ENCODE results near the gene CLCNKA. TPM values are rescaled to one million over a fixed set of nuclear protein-coding genes. Genes with fewer than 3 reads are reported as not detected.
"Not testable (repeated sequence)": the region's sequence is repeated elsewhere in the genome, so short reads cannot be mapped to it uniquely, and the experiment has no call there.

The CLCNKA gene
- total and polyA plus RNA-seq, 8 donors: 0.12 to 1.4 (median 0.84) TPM

DNA sequence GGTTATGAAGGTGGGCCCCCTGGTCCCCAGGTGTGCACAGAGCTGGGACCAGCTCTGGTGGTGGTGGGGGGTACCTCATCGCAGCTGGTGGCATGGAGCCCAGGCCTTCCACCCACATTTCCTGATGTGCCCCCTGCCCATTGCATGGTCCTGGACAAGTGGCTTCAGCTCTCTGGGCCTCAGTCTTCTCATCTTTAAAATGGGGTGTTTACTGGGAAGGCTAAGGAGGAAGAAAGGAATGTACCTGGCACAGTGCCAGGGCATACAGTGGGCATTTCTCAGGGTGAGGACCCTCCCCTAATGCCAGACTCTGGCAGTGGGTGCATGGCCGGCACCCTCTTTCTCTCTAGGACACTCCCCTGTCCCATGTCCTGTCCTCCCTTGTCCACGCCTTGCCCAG lies 29.2 kb downstream of the CLCNKA start:
- H3K27ac ChIP-seq: no peak overlapping the region
- H3K36me3 ChIP-seq: no peaks in the 10 kb centered on the region
- DNase-seq (no peak), ATAC-seq (no peak)
- no peaks in the 10 kb centered on the region for H3K9me3 ChIP-seq
- peaks cover 0 to 9% of the 10 kb centered on the region in 2 donors for H3K27me3 ChIP-seq
- no peak overlapping the region for H3K4me3 ChIP-seq
- TF ChIP-seq, protein P1, sequence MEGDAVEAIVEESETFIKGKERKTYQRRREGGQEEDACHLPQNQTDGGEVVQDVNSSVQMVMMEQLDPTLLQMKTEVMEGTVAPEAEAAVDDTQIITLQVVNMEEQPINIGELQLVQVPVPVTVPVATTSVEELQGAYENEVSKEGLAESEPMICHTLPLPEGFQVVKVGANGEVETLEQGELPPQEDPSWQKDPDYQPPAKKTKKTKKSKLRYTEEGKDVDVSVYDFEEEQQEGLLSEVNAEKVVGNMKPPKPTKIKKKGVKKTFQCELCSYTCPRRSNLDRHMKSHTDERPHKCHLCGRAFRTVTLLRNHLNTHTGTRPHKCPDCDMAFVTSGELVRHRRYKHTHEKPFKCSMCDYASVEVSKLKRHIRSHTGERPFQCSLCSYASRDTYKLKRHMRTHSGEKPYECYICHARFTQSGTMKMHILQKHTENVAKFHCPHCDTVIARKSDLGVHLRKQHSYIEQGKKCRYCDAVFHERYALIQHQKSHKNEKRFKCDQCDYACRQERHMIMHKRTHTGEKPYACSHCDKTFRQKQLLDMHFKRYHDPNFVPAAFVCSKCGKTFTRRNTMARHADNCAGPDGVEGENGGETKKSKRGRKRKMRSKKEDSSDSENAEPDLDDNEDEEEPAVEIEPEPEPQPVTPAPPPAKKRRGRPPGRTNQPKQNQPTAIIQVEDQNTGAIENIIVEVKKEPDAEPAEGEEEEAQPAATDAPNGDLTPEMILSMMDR (IDR thresholded peaks at IDR 0.05): no peak
- peaks cover 0 to 4% of the 10 kb centered on the region in 2 donors for H3K4me1 ChIP-seq
- intact Hi-C loops (cut with DNase I): no loop called here

DNA sequence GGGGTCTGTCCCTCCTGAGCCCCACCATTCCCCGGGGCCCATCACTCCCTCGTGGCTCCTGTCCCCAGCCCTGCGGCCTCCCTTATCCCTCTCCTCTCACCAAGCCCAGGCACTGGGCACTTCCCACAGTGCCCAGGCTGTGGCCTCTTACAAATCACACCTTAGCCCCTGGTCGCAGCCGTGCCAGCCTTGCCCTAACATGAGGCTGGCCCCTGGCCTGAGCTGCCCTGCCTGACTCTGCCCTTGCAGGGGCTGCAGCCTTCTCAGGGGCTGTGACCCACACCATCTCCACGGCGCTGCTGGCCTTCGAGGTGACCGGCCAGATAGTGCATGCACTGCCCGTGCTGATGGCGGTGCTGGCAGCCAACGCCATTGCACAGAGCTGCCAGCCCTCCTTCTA lies 30.1 kb downstream of the CLCNKA start:
- intact Hi-C loops (cut with DNase I): not testable (repeated sequence)

DNA sequence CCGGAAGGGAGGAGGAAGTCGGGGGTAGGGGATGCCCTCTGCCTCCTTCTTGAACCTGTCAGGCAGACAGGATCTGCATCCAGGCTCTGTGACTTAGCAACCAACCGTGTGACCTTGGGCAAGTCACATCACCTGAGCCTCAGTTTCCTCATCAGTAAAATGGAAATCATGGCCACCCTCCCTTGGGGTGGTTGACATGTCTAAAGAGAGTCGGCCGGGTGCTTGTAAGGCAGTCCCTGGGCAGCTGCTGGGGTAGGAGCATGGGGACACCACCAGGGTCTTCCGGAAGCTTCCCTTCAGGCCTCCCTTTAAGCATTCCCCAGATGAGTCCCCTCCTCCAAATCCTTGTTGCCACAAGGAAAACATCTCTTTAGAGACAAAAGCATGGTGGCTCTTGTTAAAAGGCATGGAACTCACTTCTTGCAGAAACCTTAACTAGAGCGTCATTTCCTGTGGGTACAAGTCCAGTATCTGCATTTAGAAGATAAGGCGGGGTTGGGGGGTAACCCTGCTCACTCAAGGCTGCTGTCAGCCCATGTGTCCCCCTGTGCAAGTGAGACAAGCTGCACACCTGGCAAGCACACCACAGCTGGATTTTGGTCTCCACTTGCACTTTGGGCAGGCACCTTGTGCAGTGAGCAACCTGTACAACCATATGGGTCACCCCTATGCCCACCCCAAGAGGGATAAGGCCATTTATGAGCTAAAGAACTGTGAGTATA lies 32.1 kb downstream of the CLCNKA start:
- no peaks in the 10 kb centered on the region for H3K9me3 ChIP-seq
- no peak overlapping the region for H3K4me3 ChIP-seq
- intact Hi-C loops (cut with DNase I): no loop called here
- peaks cover 0 to 6% of the 10 kb centered on the region in 2 donors for H3K4me1 ChIP-seq
- H3K36me3 ChIP-seq: no peaks in the 10 kb centered on the region
- no peak for ATAC-seq
- TF ChIP-seq, protein P1 (IDR thresholded peaks at IDR 0.05): no peak
- no peak for DNase-seq
- peaks cover 0 to 3% of the 10 kb centered on the region in 2 donors for H3K27me3 ChIP-seq
- no peak overlapping the region for H3K27ac ChIP-seq

More for the DNA sequence above, 30.1 kb downstream of the CLCNKA start:
- not testable (repeated sequence) for H3K27me3 ChIP-seq, H3K27ac ChIP-seq, DNase-seq, H3K9me3 ChIP-seq, ATAC-seq, H3K36me3 ChIP-seq, H3K4me3 ChIP-seq, H3K4me1 ChIP-seq

DNA sequence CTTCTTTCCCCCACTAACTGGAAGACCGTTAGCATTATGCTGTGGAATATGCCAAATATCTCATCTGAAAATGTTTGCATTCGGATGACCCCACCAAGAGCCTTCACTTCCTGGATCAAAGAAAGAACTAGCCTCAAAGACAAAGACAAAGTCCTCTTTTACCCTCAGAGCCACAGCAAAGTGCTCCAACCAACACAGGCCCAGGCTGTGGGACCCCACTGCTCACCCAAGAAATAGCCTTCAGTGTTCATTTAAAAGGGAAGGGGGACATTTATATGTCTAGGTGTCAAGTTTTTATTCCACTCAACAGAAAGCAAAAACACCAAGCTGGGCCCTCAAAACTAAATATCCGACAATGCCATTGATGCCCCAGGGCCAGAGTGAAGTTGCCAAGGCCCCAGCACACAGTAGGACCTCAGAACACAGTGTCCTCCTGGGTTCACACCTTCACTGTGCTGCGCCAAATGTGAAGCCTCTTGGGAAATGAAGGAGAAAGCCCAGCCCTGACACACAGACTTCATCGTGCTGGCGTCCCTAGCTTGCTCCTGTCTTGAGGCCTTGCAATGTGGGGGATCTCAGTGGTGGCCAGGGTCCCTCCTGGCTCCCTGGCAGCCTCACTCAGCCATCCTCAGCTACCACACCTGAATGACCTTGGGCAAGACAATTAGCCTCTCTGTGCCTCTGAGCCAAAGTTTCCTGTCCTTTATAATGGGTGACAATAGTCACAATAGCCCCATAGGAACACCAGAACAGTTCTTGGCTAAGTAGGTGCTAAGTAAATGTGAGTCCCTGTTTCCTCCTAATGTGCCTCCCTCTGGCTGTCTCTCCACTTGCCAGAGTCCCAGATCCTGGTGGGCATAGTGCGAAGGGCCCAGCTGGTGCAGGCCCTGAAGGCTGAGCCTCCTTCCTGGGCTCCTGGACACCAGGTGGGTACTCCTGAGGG lies 33.0 kb downstream of the CLCNKA start:
- Histone ChIP-seq H3K4me1 (peaks cover 0 to 6% of the 10 kb centered on the region in 2 donors), H3K9me3 (no peaks in the 10 kb centered on the region), H3K27me3 (no peaks in the 10 kb centered on the region), H3K27ac (no peak overlapping the region), H3K36me3 (no peaks in the 10 kb centered on the region), H3K4me3 (no peak overlapping the region)
- TF ChIP-seq, protein P1 (IDR thresholded peaks at IDR 0.05): no peak
- ATAC-seq: no peak
- DNase-seq: no peak
- intact Hi-C loops (cut with DNase I): no loop called here

DNA sequence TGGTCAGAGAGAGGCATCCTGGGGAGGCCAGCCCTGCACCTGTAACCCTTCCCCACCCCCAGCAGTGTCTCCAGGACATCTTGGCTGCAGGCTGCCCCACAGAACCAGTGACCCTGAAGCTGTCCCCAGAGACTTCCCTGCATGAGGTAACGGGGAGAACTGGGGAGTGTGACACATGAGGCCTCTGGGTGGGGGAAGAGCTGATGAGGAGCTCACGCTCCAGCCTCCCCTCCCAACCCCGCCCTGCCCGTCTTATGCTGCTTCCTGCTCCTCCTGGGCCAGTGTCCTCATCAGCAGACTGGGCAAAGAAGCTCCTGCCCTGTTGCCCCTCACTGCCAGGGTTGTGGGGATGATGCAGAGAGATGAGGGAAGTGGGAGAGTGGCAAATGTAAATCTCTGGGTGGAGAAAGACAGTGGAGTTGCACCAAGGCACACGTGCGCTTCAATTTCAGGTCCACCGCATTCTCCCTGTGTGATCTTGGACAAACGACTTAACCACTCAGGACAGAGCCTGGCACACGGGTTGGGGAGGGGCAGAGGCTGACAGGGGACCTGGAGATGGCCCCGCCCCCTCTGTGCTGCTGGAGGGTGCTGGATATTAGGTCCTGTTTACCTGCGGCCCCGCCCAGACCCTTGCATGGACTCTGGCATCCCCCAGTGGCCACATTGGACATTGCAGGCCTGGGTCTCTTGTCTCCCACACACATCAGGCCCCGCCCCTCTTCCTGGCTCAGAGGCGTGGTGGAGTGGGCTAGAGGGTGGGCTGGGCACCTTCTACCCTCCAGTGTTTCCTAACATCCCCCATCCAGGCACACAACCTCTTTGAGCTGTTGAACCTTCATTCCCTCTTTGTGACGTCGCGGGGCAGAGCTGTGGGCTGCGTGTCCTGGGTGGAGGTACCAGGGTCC lies 34.0 kb downstream of the CLCNKA start:
- Histone ChIP-seq H3K4me1 (peaks cover 0 to 6% of the 10 kb centered on the region in 2 donors), H3K9me3 (no peaks in the 10 kb centered on the region), H3K36me3 (no peaks in the 10 kb centered on the region), H3K4me3 (no peak overlapping the region), H3K27me3 (no peaks in the 10 kb centered on the region), H3K27ac (no peak overlapping the region)
- ATAC-seq: peak; percentile 97
- TF ChIP-seq, protein P1 (IDR thresholded peaks at IDR 0.05): peak; percentile 91 to 95
- intact Hi-C loops (cut with DNase I): no loop called here
- DNase-seq: peak; percentile 63 to 92 (median 86)

DNA sequence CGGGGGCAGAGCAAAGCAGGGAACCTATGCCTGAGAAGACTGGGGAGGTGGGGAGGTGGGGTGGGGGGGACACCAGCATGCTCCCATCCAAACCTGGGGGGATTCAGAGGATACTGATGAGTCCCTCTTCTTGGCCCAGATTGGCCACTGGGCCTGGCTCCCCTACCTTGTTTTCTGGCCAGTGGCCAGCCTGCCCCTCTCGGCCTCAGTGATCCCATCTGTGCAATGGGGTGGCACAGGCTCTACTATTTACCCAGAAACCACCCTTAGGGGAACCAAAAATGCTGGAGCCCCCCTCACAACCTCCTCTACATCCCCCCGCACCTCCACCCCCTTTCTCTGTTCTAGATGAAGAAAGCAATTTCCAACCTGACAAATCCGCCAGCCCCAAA lies 34.7 kb downstream of the CLCNKA start:
- H3K36me3 ChIP-seq; H3K9me3 ChIP-seq; DNase-seq; intact Hi-C loops (cut with DNase I); H3K4me3 ChIP-seq; ATAC-seq; H3K4me1 ChIP-seq; H3K27ac ChIP-seq; H3K27me3 ChIP-seq: not testable (repeated sequence)

DNA sequence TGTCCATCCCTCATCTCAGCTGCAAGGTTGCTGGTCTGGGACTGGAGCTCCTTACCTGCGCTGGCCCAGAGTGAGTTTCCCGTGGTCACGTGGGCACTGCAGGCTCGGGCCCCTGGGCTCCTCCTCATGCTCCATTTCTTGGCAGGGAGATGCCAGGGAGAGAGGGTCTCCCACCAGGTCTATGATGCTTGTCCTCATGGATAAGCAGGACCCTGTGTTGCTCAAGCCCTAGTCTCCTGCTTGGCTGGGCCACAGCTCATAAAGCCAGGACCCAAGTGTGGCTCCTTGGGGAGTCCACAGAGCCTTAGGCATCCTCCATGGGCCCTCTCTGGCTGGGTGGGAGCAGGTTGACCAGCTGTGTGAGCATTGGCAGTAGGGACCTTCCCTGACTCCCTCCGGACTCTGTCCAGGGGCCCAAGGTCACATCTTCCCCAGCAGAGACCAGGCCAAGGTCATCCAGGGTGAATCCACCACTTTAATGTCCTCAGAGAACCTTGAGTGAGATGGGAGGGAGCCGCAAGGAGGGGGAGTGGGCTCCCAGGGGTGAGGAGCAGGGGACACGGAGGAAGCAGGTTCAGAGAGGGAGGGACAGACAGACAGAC lies 35.6 kb downstream of the CLCNKA start:
- H3K4me1 ChIP-seq; intact Hi-C loops (cut with DNase I); H3K27ac ChIP-seq; ATAC-seq; H3K27me3 ChIP-seq; H3K36me3 ChIP-seq; DNase-seq; H3K9me3 ChIP-seq; H3K4me3 ChIP-seq: not testable (repeated sequence)

Data from left lung (tissue), 10 donors.